Subcutaneous adipose tissue (tissue), 4 donors: ENCODE data around the gene RHOH. TPM values are rescaled to one million over a fixed set of nuclear protein-coding genes. Genes with fewer than 3 reads are reported as not detected.

Experiments used
- total RNA-seq, 4 donors: library from RNA; depleted of rRNA; stranded (reverse); fragments of >200 nt; gene quantifications; one replicate each; pipeline ENCODE4 v1.1.0, GENCODE V29; 2016
- TF ChIP-seq, protein P1 (sequence below): fragments of 450-650 bp; IDR thresholded peaks from one replicate; pipeline ENCODE4 v1.5.1; 2016; ENCODE audit warnings: low read depth, mild to moderate bottlenecking, control low read depth, antibody characterized with exemption, moderate library complexity

RHOH gene
- total RNA-seq, 4 donors from 2014 or later: 2.1 to 7.0 (median 3.7) TPM

DNA sequence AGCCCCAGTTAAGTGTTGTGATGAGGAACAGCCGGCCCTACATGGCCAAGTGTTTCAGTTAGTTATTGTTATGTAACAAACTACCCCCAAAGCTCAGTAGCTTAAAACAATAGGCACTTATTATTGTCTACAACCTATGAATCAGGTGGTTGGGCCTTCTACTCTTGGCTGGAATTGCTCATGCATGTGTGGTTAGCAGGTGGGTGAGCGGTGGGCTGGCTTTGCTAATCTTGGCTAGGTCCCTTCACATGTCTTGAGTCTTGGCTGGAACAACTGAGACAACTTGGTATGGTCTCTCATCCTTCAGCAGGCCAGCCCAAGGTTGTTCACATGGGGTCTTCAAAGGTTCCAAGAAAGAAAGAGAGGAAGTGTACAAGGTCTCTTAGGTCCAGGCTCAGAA lies 83.8 kb downstream of the RHOH start:
- TF ChIP-seq, protein P1, sequence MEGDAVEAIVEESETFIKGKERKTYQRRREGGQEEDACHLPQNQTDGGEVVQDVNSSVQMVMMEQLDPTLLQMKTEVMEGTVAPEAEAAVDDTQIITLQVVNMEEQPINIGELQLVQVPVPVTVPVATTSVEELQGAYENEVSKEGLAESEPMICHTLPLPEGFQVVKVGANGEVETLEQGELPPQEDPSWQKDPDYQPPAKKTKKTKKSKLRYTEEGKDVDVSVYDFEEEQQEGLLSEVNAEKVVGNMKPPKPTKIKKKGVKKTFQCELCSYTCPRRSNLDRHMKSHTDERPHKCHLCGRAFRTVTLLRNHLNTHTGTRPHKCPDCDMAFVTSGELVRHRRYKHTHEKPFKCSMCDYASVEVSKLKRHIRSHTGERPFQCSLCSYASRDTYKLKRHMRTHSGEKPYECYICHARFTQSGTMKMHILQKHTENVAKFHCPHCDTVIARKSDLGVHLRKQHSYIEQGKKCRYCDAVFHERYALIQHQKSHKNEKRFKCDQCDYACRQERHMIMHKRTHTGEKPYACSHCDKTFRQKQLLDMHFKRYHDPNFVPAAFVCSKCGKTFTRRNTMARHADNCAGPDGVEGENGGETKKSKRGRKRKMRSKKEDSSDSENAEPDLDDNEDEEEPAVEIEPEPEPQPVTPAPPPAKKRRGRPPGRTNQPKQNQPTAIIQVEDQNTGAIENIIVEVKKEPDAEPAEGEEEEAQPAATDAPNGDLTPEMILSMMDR: no peak

DNA sequence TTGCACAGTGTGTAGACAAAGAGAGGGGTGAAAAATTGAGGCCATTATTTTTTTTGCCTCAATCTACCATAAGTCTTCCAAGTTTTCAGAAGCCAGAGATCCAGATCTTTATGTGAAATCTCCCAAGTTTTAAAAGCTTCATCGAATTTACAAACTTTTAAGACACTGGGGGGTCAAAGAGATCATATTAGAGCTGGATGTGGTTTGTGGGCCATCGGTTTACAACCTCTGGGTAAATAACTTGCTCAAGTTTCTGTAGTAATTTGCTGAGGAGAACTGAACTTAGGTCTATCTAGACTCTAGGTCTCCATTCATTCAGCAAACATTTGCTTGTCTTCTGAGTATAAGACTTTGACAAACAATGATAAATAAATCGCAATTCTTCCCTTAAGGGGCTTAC lies 84.3 kb downstream of the RHOH start:
- TF ChIP-seq, protein P1: no peak

DNA sequence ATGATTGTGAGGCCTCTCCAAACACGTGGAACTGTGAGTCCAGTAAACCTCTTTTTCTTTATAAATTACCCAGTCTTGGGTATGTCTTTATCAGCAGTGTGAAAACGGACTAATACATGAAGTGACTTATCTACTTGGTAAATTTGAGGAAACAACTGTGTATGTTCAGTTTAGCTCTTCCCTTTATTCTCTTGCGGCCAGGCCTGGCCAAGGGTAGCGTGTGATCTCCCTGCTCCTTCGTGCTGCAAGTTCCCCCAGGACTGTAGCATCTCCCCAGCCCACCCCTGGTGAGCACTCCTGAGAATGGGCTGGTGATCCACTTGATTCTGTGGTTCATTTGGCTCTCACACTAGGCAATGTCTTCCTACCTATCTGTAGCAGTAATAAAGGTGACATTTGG lies 85.1 kb downstream of the RHOH start:
- TF ChIP-seq, protein P1: no peak

DNA sequence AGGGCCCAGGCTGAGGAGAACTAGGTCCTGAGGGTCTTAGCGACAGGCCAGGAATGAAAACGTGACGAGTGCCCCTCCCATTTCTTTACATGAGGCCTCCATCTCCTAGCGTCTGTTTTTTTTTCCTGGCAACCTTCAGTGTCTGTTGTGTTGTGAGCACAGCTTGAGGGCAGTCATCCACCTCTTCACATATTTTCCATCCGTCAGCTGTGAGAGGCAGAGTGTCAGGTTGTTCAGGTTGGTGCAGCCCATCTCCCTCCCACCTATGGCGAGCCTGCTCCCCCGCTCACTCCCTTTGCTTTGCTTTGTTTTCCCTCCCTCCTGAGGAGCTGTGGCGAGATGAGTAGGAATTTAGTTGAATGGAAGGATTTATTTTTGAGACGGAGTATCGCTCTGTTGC lies 86.6 kb downstream of the RHOH start:
- TF ChIP-seq, protein P1: no peak

DNA sequence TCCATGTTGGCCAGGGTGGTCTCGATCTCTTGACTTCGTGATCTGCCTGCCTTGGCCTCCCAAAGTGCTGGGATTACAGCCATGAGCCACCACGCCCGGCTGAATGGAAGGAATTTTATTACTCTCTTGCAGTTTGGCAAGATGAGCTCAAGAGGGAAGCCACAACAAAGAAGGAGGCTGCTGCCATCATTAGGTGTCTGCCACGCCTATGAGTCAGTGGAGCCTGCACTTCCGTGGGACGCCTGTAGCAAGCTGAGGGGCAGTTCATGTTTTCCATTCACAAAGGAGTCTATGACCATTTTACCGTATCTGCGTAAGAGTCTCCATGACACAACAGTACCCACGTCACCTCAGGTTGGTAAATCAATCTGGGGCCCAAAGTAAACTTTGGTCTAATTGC lies 87.1 kb downstream of the RHOH start:
- TF ChIP-seq, protein P1: no peak

DNA sequence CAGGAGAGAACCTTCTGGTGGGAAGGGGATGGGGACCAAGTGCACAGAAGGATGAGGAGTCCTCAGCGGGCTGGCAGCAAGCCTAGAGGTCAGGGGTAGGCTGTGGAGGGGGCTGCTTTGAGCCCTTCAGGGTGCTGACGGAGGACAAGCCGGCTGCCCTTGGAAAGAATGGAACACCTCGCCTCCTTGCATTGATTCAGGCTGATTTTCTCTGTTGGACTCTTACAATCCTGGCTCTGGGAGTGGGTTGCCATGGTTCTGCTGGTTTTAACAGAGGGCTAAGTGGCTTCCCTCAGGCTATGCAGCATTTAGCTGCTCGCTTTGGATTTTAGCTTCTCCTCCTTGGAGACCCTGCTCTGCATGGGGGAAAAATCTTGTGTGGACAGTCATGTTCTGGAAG lies 88.9 kb downstream of the RHOH start:
- TF ChIP-seq, protein P1: no peak

DNA sequence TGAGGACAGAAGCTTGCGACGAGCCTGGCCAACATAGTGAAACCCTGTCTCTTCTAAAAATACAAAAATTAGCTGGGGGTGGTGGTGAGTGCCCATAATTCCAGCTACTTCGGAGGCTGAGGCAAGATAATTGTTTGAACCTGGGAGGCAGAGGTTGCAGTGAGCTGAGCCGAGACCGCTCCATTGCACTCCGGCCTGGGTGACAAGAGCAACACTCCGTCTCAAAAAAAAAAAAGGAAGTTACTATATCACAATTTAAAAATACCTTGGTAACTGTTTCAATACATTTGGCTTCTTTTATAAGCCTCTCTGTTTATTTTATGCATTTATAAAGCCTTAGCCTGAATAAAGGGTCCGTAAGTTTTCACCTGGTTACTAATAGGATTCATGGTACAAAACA lies 91.7 kb downstream of the RHOH start:
- TF ChIP-seq, protein P1: no peak
